Astrocyte of the spinal cord (primary cell): Measurements from ENCODE around the gene S100Z.
"Not testable (repeated sequence)": the region's sequence is repeated elsewhere in the genome, so short reads cannot be mapped to it uniquely, and the experiment has no call there.

Source experiments
- DNase-seq: peaks from one replicate; pipeline ENCODE4 v3.0.0; 2011; ENCODE audit warnings: low read depth, low spot score
- H3K4me3 ChIP-seq: 2 replicates; pipeline ENCODE4 v1.5.1; 2011; ENCODE audit warnings: low read depth, mild to moderate bottlenecking, low read length, moderate library complexity
- in situ Hi-C: cut with HindIII; loops from 2 replicates; pipeline ENCODE4 v1.10.0; 2017; ENCODE audit warnings: low sequenced_read_pairs
- TF ChIP-seq, protein P1 (sequence below): IDR thresholded peaks from 2 replicates; pipeline ENCODE4 v1.5.1; 2012; ENCODE audit warnings: low read depth, mild to moderate bottlenecking, low read length, inconsistent platforms

The S100Z gene

DNA sequence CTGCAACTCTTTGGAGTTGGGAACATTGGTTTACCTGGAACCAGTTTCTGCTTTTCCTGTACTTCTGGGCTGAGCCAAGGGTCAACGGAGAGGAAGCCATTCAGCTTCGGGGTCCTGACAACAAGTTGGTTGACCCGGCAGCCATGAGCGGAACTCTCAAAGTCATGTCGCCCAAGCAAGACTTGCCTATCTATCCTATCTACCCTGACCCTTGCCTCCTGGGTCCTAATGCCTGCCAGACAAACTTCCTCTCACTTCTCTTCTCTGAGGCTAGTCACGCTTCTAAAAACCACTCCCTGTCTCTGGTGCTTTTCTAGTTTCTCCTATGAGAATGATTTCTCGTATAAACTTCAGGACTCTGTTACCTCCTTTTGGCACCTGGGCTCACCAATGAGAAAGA, 58.4 kb downstream of the S100Z start:
- TF ChIP-seq, protein P1, sequence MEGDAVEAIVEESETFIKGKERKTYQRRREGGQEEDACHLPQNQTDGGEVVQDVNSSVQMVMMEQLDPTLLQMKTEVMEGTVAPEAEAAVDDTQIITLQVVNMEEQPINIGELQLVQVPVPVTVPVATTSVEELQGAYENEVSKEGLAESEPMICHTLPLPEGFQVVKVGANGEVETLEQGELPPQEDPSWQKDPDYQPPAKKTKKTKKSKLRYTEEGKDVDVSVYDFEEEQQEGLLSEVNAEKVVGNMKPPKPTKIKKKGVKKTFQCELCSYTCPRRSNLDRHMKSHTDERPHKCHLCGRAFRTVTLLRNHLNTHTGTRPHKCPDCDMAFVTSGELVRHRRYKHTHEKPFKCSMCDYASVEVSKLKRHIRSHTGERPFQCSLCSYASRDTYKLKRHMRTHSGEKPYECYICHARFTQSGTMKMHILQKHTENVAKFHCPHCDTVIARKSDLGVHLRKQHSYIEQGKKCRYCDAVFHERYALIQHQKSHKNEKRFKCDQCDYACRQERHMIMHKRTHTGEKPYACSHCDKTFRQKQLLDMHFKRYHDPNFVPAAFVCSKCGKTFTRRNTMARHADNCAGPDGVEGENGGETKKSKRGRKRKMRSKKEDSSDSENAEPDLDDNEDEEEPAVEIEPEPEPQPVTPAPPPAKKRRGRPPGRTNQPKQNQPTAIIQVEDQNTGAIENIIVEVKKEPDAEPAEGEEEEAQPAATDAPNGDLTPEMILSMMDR: no peak
- in situ Hi-C loops: no loop called here
- DNase-seq: no peak
- no peak overlapping the region for H3K4me3 ChIP-seq

DNA sequence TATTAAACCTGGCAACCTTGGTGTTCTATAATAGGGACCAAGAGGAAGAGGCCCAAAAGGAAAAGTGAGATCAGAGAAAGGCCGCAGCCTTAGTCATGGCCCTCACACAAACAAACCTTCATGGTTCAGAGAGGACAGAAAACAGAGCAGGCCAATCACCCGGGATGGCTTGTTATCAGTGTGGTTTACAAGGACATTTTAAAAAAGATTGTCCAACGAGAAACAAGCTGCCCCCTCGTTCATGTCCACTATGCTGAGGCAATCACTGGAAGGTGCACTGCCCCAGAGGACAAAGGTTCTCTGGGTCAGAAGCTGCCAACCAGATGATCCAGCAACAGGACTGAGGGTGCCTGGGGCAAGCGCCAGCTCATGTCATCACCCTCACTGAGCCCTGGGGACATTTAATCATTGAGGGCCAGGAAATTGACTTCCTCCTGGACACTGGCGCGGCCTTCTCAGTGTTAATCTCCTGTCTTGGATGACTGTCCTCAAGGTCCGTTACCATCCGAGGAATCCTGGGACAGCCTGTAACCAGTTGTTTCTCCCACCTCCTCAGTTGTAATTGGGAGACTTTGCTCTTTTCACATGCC, 60.6 kb downstream of the S100Z start:
- H3K4me3 ChIP-seq, in situ Hi-C loops, DNase-seq: not testable (repeated sequence)

DNA sequence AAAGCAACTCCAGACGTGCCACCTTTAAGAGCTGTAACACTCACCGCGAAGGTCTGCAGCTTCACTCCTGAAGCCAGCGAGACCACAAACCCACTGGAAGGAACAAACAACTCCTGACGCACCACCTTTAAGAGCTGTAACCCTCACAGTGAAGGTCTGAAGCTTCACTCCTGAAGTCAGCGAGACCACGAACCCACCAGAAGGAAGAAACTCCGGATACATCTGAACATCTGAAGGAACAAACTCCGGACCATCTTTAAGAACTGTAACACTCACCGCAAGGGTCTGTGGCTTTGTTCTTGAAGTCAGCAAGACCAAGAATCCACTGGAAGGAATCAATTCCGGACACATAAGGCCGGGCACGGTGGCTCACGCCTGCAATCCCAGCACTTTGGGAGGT, 64.9 kb downstream of the S100Z start:
- H3K4me3 ChIP-seq, DNase-seq, in situ Hi-C loops: not testable (repeated sequence)

DNA sequence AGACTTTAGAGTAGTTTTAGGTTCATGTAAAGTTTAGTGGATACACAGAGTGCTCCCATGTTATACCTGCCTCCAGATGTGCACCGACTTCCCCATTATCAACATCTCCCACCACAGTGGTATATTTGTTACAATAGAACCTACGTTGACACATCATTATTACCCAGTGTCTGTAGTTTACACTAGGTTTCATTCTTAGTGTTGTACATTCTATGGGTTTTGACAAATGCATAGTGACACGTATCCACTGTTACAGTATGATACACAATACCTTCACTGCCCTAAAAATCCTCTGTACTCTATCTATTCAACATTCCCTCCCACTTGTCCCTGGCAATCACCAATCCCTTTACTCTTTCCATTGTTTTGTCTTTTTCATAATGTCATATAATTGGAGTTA, 68.7 kb downstream of the S100Z start:
- in situ Hi-C loops: no loop called here
- DNase-seq: no peak
- no peak overlapping the region for H3K4me3 ChIP-seq
- TF ChIP-seq, protein P1: no peak

DNA sequence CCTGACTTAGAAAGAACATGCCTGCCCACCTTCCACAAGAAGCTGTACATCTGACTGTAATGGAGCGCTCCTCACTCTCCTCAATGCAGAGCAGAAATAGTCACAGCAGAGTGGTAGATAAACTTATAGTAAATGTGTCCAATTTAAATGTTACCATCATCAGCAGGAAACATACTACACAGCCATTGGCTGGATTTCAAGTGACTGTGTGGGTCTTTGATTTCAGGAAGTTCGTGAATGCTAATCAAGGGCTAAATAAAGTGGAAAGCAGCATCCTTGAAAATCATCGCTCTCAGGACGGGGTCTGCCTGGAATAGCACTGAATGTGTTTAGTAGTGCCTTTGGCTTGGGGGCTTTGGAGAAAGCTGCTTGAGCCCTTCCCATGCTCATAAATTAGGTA, 70.7 kb downstream of the S100Z start:
- DNase-seq: no peak
- TF ChIP-seq, protein P1: no peak
- H3K4me3 ChIP-seq: no peak overlapping the region
- in situ Hi-C loops: no loop called here

DNA sequence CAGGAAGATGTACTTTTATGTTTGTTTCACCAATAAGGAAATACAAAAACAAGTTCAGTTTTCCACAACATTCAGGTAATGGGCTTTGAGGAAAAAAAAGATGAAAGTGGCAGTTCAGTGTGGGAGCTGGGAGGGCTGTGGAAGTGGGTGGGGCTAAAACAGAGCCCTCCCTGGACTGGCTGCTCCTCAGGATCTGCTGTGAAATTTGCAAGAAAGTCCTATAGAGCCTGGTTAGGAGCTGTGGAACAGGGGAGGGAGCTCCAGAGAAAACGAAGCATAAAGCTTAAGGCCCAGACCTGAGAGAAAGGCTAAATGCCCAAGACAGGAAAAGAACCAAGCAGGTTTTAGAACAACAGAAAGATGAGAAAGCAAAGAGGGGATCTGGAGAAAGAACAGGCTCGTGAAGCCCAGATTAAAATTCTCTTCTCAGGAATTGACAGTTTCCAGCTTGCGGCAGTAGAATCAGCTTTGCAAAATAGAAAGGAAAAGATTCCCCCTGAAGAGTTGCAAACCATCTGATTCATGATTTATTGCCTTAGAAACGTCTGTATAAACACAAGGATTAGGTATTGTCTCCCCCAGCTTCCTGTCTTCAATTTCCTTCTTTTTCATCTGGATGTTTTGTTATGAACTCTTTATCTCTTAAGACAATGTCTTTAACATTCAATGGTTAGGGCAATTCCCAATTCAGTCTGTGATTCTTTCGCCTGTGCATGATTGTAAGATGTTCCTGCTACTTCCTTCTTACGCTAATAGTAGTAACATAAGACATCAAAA, 76.7 kb downstream of the S100Z start:
- in situ Hi-C loops: no loop called here
- TF ChIP-seq, protein P1: no peak
- DNase-seq: peak; percentile 22
- no peak overlapping the region for H3K4me3 ChIP-seq

DNA sequence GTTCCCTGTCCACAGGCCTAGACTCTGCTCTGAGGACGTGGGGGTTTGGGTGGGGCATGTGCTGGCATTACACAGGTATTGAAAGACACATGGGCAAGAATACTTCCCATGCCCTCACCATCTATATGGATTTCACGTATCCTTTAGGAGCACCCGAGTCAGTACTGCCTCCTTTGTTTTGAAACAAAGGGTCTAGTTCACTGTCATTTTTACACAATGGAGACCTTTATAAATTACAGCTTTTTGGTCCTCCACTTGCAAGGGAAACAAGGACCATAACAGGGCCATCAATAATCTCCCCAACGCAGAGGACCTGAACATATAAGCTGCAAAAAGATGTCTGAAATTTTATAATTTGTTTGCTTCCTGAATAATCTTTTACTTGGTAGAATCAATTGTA, 78.1 kb downstream of the S100Z start:
- H3K4me3 ChIP-seq: no peak overlapping the region
- DNase-seq: no peak
- in situ Hi-C loops: no loop called here
- TF ChIP-seq, protein P1: no peak
